Prostate gland (tissue), 2 donors: ENCODE results near the gene ATP8B3.

ENCODE experiments used
- POLR2A ChIP-seq: fragments of 450-650 bp; IDR thresholded peaks from one replicate; pipeline ENCODE4 v1.6.1; 2016; ENCODE audit warnings: antibody characterized with exemption, mild to moderate bottlenecking
- POLR2AphosphoS5 ChIP-seq: sonication (generic); formaldehyde crosslinking; IDR thresholded peaks from one replicate; pipeline ENCODE4 v1.6.1; 2017; ENCODE audit warnings: antibody characterized with exemption
- TF ChIP-seq, protein P1 (sequence below), 4 experiments: fragments of 200-600 bp in 2 of 4; fragments of 450-650 bp in 2 of 4; sonication (generic) in 2 of 4; IDR thresholded peaks; 1 replicate in 3 of 4; 2 replicates in 1 of 4; pipeline ENCODE4 v1.5.1; 2016 to 2019; ENCODE audit warnings: antibody characterized with exemption in 4 of 4, mild to moderate bottlenecking in 2 of 4, moderate library complexity in 2 of 4

DNA sequence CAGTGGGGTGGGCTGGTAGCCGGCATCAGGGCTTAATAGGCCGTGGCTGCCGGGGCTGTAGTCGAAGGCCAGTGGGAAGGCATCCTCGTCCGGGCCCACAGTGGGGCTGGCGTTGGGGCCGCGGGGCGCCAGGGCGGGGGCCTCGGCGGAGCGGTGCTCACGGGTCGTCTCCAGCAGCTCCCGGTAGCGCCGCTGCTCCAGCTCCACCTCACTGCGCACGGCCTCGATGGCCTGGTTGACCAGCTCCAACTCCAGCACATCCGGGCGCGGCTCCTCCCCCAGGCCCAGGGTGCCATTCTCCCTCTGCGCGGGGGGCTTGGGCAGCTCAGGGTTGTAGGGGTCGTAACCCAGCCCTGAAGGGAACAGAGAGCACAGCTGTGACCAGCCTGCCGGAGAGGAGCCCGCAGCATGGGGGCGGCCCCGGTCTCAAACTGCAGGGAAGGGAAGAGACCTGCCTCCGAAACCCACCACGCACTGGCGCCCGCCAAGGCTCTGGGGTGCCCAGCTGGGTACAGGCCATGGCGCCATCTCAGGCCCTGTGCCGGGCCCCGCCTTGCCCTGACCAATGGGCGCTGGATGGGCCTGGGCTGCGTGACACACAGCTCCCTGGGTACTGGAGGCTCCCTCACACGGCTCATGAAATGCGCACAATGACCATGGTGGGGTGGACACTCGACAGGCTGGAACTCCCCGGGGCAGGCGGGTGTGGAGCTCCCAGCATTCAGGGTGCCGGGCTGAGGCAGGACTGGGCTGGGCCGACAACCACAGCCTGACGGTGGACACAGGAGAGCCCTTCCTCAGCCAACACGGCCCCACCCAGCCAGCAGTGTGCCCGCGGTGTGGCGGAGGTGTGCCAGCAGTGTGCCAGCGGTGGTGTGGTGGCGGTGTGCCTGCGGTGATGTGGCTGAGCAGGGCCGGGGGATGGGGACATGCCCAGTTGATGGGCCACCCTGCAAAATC is 16.5 kb upstream of the ATP8B3 start:
- TF ChIP-seq, protein P1, sequence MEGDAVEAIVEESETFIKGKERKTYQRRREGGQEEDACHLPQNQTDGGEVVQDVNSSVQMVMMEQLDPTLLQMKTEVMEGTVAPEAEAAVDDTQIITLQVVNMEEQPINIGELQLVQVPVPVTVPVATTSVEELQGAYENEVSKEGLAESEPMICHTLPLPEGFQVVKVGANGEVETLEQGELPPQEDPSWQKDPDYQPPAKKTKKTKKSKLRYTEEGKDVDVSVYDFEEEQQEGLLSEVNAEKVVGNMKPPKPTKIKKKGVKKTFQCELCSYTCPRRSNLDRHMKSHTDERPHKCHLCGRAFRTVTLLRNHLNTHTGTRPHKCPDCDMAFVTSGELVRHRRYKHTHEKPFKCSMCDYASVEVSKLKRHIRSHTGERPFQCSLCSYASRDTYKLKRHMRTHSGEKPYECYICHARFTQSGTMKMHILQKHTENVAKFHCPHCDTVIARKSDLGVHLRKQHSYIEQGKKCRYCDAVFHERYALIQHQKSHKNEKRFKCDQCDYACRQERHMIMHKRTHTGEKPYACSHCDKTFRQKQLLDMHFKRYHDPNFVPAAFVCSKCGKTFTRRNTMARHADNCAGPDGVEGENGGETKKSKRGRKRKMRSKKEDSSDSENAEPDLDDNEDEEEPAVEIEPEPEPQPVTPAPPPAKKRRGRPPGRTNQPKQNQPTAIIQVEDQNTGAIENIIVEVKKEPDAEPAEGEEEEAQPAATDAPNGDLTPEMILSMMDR (IDR thresholded peaks at IDR 0.05) = no peak
- no peak for TF ChIP-seq POLR2A
- TF ChIP-seq POLR2AphosphoS5 = no peak
